Measurements from ENCODE around the gene CERK.
A peak's percentile ranks its signal among the peaks of the same experiment; 100 is the strongest.

Gene CERK

DNA sequence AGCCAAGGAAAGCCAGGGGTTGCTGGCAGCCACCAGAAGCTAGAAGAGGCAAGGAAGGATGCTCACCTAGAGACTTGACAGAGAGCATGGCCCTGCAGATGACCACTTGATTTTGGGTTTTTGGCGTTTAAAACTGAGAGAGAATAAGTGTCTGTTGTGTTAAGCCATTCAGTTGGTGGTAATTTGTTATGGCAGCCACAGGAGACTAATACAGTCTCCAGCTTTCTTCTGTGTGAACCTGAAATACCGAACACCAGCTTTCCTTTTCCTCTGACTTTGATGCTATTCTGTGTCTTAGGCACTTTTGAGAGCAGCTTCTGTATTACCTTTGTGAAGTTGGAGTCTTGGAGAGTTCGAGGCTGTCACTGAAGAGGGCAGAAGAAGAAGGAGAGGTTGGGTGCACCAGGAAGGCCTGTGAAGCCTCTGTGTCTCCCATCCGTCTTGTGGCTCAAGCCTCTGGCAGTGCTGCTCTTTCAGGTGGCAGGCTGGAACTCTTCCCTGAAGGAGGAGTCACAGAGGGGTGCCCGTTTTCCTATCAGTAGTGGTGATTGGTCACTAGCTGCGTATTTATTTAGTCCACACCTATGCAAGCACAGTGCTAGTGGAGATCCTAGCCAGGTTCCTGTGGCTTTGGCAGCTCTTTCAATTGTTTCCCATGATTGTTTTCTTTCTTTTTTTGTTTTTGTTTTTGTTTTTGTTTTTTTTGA lies 26.9 kb upstream of the CERK start:
- DNase-seq (ENCODE audit: low read depth in 2 of 2): no peak

DNA sequence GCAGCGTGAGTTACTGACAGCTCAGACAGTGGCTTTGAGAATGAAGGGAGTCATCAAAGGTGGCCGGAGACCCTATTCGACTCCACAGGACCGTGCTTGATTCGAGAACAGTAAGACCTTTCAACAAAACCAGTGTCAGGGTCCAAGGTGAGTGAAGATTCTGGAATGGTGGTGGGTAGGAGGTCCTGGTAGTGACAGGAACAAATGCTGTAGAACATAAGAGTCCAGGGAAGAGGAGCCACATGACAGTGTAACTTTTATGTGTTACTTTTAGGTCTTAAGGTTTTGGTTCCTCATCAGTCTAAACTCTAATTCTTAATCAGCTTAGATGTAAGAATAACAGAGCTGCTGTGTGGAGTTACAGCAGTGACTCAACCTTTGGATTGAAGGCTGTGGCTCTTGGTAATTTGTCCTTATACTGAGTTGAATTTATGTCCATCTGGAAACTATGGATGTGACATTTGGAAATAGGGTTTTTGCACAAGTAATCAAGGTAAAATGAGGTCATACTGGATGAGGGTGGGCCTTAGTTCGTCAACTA lies 26.2 kb upstream of the CERK start:
- no peak for DNase-seq (ENCODE audit: low read depth in 2 of 2)

GRCh38 chr22:46763051-46763705 lies 25.1 kb upstream of the CERK start:
- DNase-seq (ENCODE audit: low read depth in 2 of 2): peak in 1 of 2 donors; percentile 25

GRCh38 chr22:46762238-46763050 lies 24.4 kb upstream of the CERK start, which contains the start of gene TBC1D22A:
TSS of gene TBC1D22A (plus strand) at chr22:46762650. CDS start at chr22:46762787, 137 bp downstream.
- peak; percentile 90 to 91 for DNase-seq (ENCODE audit: low read depth in 2 of 2)

GRCh38 chr22:46761539-46762237 lies 23.6 kb upstream of the CERK start:
- DNase-seq (ENCODE audit: low read depth in 2 of 2): no peak

DNA sequence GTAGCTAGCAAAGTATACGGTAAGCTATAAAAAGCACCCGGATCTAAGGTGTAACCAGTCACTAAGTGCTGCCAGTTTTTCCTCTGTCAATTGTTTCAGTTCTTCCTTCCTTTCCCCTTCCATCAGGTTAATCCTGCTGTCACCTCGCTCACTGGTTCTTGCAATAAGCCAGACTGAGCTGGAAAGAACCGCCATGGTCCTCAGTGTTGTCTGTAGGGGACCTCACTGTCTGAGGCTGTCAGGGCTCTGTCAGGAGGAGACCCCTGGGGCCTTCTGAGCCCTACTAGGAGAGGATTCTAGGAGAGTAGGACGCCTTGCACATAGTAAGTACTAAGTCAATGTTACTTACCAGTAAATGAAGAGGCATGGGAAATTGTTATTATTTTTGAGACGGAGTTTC lies 23.0 kb upstream of the CERK start:
- no peak for DNase-seq (ENCODE audit: low read depth in 2 of 2)

GRCh38 chr22:46758867-46759290 lies 20.8 kb upstream of the CERK start:
- DNase-seq (ENCODE audit: low read depth in 2 of 2): peak in 1 of 2 donors; percentile 25

DNA sequence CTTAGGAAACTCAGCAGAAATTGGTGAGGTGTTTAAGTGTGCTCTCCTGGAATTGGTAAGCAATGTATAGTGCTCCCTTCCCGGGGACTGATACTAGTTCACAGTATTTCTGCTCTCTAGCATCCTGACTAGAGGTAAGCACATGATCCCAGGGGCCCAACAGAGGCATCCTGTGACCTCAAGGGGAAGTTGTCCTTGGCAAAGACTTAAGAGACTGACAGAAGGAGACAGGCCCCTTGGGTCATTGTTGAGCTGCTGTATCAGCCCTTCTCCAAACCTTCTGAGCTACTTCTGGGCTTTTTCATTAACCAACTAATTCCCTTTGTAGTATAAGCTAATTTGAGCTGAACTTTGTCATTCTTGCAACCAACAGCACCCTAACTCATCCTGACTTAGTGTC lies 20.1 kb upstream of the CERK start:
- DNase-seq (ENCODE audit: low read depth in 2 of 2): no peak

DNA sequence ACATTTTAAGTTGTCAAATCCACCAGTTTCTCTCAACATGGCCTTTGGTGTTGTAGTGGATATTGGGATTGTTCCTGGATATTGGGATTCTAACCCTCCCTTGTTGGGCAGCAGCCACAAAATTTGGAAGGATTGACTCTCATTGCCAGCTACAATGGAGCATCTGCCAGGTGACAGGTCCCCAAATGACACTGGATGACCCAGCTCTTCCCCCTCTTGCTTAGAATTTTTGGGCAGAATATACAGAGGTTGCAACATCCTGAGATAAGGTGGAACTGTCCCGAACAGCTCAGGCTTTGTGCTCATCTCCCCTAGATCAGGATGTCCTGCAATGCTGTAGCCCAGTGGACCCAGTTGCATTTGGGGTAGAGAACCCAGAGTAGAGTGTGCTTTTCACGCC lies 19.1 kb upstream of the CERK start:
- DNase-seq (ENCODE audit: low read depth in 2 of 2): no peak

DNA sequence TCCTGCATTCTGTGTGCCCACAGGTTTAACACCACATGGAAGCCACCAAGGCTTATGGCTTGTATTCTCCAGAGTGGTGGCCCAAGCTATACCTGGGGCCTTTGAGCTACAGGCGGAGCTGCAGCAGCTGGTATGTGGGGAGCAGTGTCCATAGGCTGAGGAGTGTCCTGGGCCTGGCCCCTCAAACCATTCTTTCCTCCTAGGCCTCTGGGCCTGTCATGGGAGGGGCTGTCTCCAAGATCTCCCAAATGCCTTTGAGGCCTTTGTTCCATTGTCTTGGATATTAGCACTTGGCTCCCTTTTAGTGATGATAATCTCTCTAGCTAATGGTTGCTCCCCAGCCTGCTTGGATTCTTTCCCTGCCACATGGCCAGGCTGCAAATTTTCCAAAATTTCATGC lies 18.0 kb upstream of the CERK start:
- no peak for DNase-seq (ENCODE audit: low read depth in 2 of 2)

DNA sequence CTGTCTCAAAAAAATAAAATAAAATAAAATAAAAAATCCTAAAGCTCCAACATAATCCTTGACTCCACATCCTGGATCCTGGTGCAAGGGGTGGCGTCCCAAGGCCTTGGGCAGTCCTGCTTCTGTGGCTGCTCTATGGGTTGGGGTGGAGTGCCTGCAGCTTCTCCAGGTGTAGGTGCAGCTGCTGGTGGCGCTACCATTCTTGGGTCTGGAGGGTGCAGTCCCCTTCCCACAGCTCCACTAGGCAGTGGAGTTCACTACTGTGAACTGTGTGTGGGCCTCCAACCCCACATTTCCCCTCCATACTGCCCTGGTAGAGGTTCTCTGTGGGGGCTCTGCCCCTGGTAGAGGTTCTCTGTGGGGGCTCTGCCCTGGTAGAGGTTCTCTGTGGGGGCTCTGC lies 17.5 kb upstream of the CERK start:
- DNase-seq (ENCODE audit: low read depth in 2 of 2): no peak

DNA sequence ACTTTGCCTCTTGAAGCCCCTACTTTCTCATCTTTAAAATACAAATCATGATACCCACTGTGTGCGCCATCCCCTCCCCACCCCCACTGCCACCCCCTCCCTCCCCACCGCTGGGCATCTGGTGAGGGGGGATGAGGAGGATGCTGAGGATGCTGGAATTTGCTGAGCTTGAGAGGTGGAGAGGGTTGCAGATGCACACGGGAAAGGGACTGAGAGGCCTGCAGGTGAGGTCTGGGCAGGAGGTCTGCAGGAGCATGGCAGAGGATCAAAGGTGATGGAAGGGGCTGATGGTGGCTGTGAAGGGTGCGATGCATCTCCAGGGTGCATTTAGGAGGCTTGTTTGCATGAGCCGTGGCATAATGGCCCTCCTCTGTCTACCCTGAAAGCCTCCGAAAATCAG lies 16.8 kb upstream of the CERK start:
- DNase-seq (ENCODE audit: low read depth in 2 of 2): no peak

DNA sequence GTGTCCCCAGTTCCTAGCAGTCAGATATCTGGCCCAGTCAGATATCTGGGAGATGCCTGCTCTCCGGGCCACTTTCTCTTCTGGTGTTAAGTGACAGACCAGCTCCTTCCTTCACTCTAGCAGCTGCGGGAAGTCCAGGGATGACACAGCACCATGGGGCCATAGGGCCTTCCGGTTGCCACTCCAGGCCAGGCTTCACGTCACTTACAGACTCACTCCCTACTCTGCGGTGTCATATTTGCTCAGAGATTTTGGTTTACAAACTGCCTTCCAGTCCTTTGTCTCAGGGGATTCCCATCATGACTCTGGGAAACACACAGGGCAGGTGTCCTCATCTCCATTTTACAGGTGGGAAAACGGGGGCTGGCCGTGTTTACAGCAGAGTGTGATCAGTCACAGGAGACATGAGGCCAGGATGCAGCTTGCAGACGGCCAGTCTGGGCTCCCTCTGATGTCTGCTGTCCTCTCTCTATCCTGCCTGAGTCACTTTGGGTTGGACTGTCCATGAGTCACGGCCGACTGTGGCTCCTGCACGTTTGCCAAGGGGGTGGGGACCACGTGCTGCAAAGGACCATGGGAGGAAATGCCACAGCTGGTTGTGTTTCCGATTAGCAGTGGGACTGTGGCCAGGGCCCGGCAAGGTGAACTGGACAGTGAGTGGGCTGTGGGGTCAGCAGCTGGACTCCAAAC lies 16.2 kb upstream of the CERK start:
- DNase-seq (ENCODE audit: low read depth in 2 of 2): peak in 1 of 2 donors; percentile 29

- no peak for DNase-seq (ENCODE audit: low read depth in 2 of 2)
Measured at GRCh38 chr22:46753761-46754109, 15.7 kb upstream of the CERK start.

DNA sequence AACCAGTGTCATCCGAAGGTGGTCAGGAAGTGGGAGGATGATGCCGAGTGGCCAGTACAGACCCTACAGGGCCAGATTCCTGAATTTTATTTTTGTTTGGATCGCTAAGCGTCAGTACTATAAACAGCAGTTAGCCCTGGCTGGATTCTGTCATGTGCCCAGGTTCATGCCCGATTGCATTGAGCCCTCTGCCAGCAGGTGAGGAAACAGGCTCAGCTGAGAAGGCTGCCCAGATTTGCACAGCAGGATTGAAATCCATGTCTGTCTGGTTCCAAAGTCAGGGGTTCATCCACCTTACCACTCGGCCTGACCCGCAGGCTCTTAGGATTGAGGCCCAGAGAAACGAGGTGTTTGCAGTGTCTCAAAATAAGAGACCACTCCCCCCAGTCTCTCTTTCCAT lies 15.3 kb upstream of the CERK start:
- no peak for DNase-seq (ENCODE audit: low read depth in 2 of 2)

DNA sequence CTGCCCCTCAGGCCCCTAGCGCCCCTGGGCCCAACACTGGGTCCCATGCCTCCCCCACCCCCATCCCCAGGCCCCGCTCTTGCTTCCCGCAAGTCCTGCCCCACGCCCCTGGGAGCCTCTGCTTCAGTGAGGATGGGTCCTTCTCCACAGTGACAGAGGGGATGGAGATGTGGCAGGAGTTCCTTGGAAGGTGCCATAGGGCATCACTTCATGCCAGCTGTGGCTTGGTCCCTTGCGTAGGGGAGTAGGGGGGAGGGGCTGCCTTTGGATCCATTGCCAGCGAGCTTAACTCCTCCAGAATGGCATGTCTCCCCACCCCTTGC lies 14.9 kb upstream of the CERK start:
- DNase-seq (ENCODE audit: low read depth in 2 of 2): no peak

DNA sequence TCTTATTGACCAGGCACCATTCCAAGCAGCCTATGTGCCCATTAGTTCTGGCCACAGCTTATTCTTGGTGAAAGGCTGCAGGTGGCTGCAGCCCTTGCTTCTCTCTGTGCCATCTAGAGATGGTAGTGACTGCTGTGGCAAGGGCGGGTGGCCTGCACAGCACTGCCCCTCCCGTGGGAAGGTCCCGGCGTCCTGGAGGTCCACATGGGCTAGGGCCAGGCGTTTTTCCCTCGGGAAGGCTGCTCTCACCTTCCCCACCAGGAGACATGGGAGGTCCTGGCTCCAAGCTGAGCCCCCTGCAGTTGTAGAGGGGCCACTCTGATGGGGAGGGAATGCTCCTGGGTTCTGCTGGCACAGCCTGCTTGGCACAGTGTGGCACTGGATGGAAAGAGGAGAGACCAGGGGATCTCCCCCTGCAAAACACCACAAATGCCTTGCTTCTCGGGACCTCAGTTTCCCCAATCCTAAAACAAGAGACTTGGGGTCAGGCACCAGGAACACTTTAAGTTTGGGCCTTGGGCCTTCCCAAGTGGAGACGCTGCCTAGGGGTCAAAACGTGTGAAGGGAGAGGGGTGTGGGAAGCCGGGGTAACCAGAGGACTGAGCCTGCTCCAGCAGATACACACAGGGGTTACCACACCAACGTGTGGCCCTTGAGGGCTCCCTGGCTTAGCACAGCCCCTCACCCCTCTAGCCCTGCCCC lies 14.4 kb upstream of the CERK start:
- DNase-seq (ENCODE audit: low read depth in 2 of 2): no peak

GRCh38 chr22:46750863-46751443 lies 12.9 kb upstream of the CERK start:
- DNase-seq (ENCODE audit: low read depth in 2 of 2): no peak

DNA sequence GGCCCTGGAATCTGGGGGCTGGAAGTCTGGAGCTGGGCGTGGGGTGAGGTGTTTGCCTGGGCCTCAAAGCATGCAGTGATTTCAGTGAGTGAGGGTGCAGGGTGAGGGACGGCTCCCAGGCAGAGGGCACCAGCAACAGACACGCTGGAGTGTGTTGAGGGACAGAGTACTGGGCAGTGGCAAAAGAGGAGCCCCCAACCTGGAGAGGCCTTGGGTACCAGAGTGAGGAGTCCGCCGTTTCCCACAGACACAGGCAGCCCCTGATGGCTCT lies 12.4 kb upstream of the CERK start:
- DNase-seq (ENCODE audit: low read depth in 2 of 2): no peak

DNA sequence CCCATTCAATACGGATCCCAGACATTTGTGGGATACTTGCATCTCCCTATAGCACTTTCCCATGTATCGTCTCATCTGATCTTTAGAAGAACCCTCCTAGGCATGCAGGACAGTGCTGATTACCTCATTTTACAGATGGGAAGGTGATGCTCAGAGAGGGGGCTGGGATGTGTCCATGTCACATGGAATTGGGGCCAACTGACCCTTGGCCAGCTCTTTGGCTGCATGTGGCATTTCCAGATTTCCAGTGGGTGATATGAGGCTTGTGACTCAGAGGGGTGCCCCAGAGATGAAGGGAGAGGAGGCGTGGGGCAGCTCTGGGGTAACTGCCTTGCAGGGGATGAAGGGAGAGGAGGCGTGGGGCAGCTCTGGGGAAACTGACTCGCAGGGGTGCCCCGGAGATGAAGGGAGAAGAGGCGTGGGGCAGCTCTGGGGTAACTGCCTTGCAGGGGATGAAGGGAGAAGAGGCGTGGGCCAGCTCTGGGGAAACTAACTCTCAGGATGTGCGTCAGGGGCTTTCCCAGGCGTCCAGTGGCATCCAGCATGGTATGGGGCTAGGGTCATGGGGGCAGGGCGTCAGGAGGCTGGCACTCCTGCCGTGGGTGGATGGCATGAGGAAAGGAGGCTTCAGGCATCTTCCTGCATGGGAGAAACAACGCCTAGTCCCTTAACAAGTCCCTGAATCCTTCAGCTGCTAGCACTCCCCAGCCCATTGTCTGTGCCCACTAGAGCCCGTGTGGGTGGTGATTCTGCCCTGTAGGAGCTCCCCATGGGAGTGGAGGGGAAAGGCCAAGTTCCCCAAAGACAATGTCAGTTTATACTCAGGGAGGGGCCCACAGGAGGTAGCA lies 11.9 kb upstream of the CERK start:
- no peak for DNase-seq (ENCODE audit: low read depth in 2 of 2)
